ENCODE data around the gene ITPRID2. TPM values are rescaled to one million over a fixed set of nuclear protein-coding genes. Genes with fewer than 3 reads are reported as not detected.

Gene ITPRID2
- 30.3 and 66.5 TPM in 2 replicates for total RNA-seq
- 15.9 and 39.6 TPM in 2 replicates for polyA plus RNA-seq

DNA sequence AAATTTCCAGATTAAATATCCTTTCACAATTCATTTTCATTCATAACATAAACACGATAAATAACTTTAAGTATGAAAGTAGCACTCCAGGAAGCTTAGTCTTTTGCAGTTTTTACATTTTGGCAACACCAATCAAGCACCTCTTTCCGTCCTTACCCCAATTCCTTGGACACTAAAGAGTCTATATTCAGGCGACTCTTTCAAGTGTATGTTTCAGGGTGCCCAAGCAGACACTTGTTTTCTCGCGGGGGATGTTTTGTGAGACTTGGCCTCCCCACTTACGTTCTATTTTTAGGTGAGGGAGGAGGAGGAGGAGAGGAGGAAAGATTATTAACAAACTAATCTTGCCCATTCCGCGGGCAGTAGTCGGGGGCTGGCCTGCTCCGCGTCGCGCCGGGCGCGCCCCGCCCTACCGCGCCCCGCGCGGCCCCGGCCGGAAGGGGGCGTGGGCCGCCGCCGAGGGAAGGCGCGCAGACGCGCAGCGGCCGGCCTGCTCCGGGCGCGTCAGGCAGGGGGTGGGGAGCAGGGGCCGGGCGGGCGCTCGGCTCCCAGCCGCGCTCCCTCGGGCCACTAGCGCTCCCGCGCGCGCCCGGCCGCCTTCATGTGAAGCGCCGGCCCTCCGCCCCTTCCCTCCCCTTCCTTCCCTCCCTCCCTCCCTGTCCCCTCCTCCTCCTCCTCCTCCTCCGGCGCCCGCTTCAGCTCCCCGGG is at the start of gene ITPRID2:
ITPRID2 (plus strand) TSS at position 473 of the 708 bp plus-strand sequence. CDS start 337 bp downstream, outside the sequence.
- peak; percentile 95 to 96 for DNase-seq (ENCODE audit: low read depth in 1 of 2, low spot score in 1 of 2)
- peaks cover 35% of the 10 kb centered on the region for H3K4me1 ChIP-seq (ENCODE audit: low read depth)
- no peaks in the 10 kb centered on the region for H3K36me3 ChIP-seq
- TF ChIP-seq, protein P1, sequence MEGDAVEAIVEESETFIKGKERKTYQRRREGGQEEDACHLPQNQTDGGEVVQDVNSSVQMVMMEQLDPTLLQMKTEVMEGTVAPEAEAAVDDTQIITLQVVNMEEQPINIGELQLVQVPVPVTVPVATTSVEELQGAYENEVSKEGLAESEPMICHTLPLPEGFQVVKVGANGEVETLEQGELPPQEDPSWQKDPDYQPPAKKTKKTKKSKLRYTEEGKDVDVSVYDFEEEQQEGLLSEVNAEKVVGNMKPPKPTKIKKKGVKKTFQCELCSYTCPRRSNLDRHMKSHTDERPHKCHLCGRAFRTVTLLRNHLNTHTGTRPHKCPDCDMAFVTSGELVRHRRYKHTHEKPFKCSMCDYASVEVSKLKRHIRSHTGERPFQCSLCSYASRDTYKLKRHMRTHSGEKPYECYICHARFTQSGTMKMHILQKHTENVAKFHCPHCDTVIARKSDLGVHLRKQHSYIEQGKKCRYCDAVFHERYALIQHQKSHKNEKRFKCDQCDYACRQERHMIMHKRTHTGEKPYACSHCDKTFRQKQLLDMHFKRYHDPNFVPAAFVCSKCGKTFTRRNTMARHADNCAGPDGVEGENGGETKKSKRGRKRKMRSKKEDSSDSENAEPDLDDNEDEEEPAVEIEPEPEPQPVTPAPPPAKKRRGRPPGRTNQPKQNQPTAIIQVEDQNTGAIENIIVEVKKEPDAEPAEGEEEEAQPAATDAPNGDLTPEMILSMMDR (IDR thresholded peaks at IDR 0.05; ENCODE audit: low read depth, low read length): no peak
- peak within 1 kb of the TSS; percentile 67 for H3K4me3 ChIP-seq
- no peaks in the 10 kb centered on the region for H3K27me3 ChIP-seq
- no peaks in the 10 kb centered on the region for H3K9me3 ChIP-seq (ENCODE audit: low read depth)
- peak within 1 kb of the TSS; percentile 88 for H3K27ac ChIP-seq

DNA sequence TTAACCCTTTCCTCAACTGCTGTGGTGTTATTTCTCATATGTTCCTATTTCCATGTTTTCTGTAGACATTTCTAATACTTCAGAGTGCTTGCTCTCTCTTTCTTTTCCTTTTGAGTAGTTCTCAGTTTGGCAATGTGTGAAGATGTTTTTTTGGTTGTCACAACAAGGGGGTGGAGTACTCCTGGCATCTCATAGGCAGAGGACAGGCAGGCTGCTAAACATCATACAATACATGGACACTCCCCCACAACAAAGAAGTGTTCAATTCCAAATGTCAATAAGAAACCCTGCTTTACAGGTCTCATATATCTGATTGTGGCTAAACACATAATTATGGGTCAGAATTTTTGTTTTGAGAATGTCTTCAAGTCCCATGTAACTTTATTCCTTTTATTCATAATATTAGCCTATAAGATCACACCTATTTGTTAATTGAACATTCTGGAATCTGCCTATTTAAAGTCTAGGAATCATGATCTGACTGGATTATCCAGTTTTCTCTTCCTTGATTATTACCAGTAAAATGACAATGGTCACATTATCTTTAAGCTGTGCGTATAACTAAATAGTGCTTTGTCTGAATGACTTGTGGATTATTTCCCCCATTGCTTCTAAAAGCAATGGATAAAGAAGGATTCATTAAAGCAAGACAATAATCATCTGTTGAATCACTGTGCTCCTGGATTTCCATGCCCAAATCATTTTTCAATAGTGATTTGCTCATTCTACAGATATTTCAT is 46.8 kb upstream of the ITPRID2 start:
- peaks cover 22% of the 10 kb centered on the region for H3K4me1 ChIP-seq (ENCODE audit: low read depth)
- H3K9me3 ChIP-seq (ENCODE audit: low read depth): no peaks in the 10 kb centered on the region
- peaks cover 29% of the 10 kb centered on the region for H3K27me3 ChIP-seq
- TF ChIP-seq, protein P1 (IDR thresholded peaks at IDR 0.05; ENCODE audit: low read depth, low read length): no peak
- H3K36me3 ChIP-seq: no peaks in the 10 kb centered on the region
- no peak overlapping the region for H3K27ac ChIP-seq
- no peak for DNase-seq (ENCODE audit: low read depth in 1 of 2, low spot score in 1 of 2)
- H3K4me3 ChIP-seq: no peak overlapping the region

DNA sequence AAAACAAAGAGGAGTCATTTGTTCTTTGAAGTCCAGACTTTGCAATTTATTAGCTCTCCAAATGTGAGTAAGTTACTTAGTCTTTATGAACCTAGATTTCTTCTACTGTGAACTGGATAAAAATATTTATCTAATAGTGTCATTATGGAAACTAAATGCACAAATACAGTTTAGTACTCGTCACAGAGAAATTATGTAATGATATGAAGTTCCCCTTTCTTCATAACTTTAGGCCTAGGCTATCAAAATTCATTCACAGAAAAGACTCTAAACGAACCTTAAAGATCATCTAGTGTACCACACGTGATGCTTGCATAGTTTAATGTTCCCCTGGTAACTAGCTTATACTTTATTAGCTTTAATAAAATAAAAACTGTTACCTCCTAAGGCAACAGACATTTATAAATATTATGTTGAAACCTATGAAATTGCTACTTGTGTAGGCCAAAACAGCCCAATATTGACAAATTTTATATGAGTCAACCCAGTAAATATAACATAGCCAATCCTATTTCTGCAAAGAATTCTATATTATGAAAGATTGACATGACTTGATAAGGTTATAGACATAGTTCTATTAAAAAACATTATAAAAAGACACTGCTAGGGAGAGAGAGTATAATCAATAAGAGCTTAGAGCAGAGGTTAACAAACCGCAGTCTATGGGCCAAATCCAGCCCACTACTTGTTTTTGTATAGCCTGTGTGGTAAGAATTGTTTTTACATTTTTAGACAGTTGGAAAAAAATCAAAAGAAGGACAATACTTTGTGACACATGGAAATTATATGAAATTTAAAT is 44.9 kb upstream of the ITPRID2 start:
- Histone ChIP-seq H3K9me3 (ENCODE audit: low read depth) (no peaks in the 10 kb centered on the region), H3K4me3 (no peak overlapping the region), H3K27me3 (peaks cover 17% of the 10 kb centered on the region), H3K36me3 (no peaks in the 10 kb centered on the region), H3K27ac (no peak overlapping the region), H3K4me1 (ENCODE audit: low read depth) (peaks cover 22% of the 10 kb centered on the region)
- TF ChIP-seq, protein P1 (IDR thresholded peaks at IDR 0.05; ENCODE audit: low read depth, low read length): no peak
- no peak for DNase-seq (ENCODE audit: low read depth in 1 of 2, low spot score in 1 of 2)

DNA sequence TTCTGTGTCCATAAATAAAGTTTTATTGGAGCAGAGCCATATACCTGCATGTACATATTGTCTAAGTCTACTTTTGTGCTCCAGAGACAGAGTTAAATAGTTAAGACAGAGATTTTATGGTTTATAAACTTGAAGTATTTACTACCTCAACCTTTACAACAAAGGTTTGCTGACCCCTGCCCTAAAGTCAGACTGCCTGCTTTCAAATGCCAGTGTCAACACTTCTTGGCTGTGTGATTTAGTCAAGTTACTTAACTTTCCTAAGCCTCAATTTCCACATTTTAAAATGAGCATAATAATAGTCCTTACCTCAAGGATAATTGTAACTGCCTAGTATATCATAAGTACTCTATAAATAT is 44.4 kb upstream of the ITPRID2 start:
- H3K27ac ChIP-seq: no peak overlapping the region
- TF ChIP-seq, protein P1 (IDR thresholded peaks at IDR 0.05; ENCODE audit: low read depth, low read length): no peak

DNA sequence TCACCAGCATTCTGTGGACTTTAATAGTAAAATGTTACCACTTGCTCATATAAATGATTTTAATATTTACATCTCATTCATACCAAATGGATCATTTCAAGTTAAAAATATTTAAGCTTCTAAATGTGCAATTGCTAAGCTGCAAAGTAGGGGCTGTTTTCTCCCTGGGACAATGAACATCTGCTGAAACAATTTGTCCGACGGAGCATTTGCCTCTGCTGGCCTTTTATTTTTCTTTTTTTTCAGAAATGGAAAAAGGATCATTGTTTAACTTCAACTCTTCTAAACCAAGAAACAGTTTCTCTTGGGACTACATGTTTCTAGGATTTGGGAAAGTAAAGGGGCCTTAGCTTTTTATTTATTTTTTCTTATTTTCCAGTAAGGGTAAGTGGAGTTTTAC is 43.8 kb upstream of the ITPRID2 start:
- peaks cover 6% of the 10 kb centered on the region for H3K27me3 ChIP-seq
- no peaks in the 10 kb centered on the region for H3K9me3 ChIP-seq (ENCODE audit: low read depth)
- H3K4me3 ChIP-seq: no peak overlapping the region
- H3K36me3 ChIP-seq: no peaks in the 10 kb centered on the region
- H3K4me1 ChIP-seq (ENCODE audit: low read depth): peaks cover 22% of the 10 kb centered on the region
- TF ChIP-seq, protein P1 (IDR thresholded peaks at IDR 0.05; ENCODE audit: low read depth, low read length): no peak
- no peak for DNase-seq (ENCODE audit: low read depth in 1 of 2, low spot score in 1 of 2)
- H3K27ac ChIP-seq: no peak overlapping the region

More for the DNA sequence above, 44.4 kb upstream of the ITPRID2 start:
- H3K9me3 ChIP-seq (ENCODE audit: low read depth): no peaks in the 10 kb centered on the region
- H3K4me3 ChIP-seq: no peak overlapping the region
- no peak for DNase-seq (ENCODE audit: low read depth in 1 of 2, low spot score in 1 of 2)
- peaks cover 22% of the 10 kb centered on the region for H3K4me1 ChIP-seq (ENCODE audit: low read depth)
- no peaks in the 10 kb centered on the region for H3K36me3 ChIP-seq
- H3K27me3 ChIP-seq: peaks cover 11% of the 10 kb centered on the region

Data from cardiac muscle cell (in vitro differentiated cells and primary cell).